Endothelial cell of umbilical vein (primary cell): ENCODE results near the gene SLC4A1AP. TPM values are rescaled to one million over a fixed set of nuclear protein-coding genes. Genes with fewer than 3 reads are reported as not detected.

Source experiments
- BruUV-seq: library from RNA; stranded (reverse); fragments of 400-500 nt; replicated peaks from 2 replicates; lab custom pipeline; 2021; lab: Mats Ljungman, UMichigan
- CTCF ChIA-PET: fragments of 300-600, 350-600 bp; sonication (Branson Sonifier 250); formaldehyde crosslinking; loops from one replicate; lab custom pipeline; 2021; ENCODE audit warnings: antibody characterized with exemption, inconsistent platforms; lab: Charles Lee
- POLR2A ChIA-PET: fragments of 300-600, 350-600 bp; sonication (Branson Sonifier 250); formaldehyde crosslinking; loops from one replicate; lab custom pipeline; 2021; ENCODE audit warnings: antibody characterized with exemption, inconsistent platforms; lab: Charles Lee
- DNase-seq: peaks from one replicate; pipeline ENCODE4 v3.0.0-alpha.2; 2011; ENCODE audit warnings: low read depth, low spot score
- FAIRE-seq: peaks from 2 replicates; lab custom pipeline; 2011; peaks lifted over from hg19 to GRCh38; lab: Jason Lieb, UNC
- H2AFZ ChIP-seq: 2 replicates; pipeline ENCODE4 v1.6.0; 2012; ENCODE audit warnings: low read depth, low read length, control low read depth, inconsistent platforms
- H3K27ac ChIP-seq: 2 replicates; pipeline ENCODE4 v1.5.1; 2011; ENCODE audit warnings: low read depth, mild to moderate bottlenecking, control low read depth, low read length, moderate library complexity; ENCODE audit not compliant: insufficient read depth
- H3K27me3 ChIP-seq, 2 experiments: 2 replicates each; pipeline versions ENCODE4 v1.6.0 to v1.6.1; 2011; ENCODE audit warnings: low read length in 2 of 2, mixed read lengths in 1 of 2; ENCODE audit not compliant: control insufficient read depth in 2 of 2, insufficient read depth in 2 of 2
- H3K36me3 ChIP-seq, 2 experiments: 2 replicates in 1 of 2; 3 replicates in 1 of 2; pipeline ENCODE4 v1.5.1; 2011; ENCODE audit warnings: low read length in 2 of 2, mild to moderate bottlenecking in 1 of 2, moderate library complexity in 1 of 2; ENCODE audit not compliant: control insufficient read depth in 2 of 2, insufficient read depth in 2 of 2; ENCODE audit errors: extremely low read depth in 1 of 2
- H3K4me1 ChIP-seq: 3 replicates; pipeline ENCODE4 v1.5.1; 2011; ENCODE audit warnings: mild to moderate bottlenecking, low read length; ENCODE audit not compliant: control insufficient read depth, insufficient read depth; ENCODE audit errors: extremely low read depth
- H3K4me2 ChIP-seq: 2 replicates; pipeline ENCODE4 v1.6.1; 2011; ENCODE audit warnings: low read length, control low read depth, mixed read lengths; ENCODE audit not compliant: insufficient read depth
- H3K4me3 ChIP-seq, 3 experiments: fragments of 200-600 bp in 1 of 3; sonication (generic), shearing (Covaris generic) in 1 of 3; replicated peaks in 1 of 3; 2 replicates each; pipeline ENCODE4 v1.5.1; 2011 to 2016; ENCODE audit warnings: control low read depth in 3 of 3, low read length in 3 of 3, mild to moderate bottlenecking in 2 of 3, inconsistent platforms in 1 of 3, low read depth in 1 of 3, moderate library complexity in 1 of 3; ENCODE audit not compliant: insufficient read depth in 1 of 3
- H3K79me2 ChIP-seq: 2 replicates; pipeline ENCODE4 v1.6.0; 2012; ENCODE audit warnings: low read length, inconsistent platforms; ENCODE audit not compliant: control insufficient read depth, insufficient read depth
- H3K9ac ChIP-seq: replicated peaks from 2 replicates; pipeline ENCODE3; 2011; ENCODE audit warnings: low read length, control low read depth; ENCODE audit not compliant: insufficient read depth; ENCODE audit errors: extremely low read depth
- H3K9me1 ChIP-seq: replicated peaks from 3 replicates; pipeline ENCODE4 v1.6.0; 2011; ENCODE audit warnings: mild to moderate bottlenecking, low read length; ENCODE audit not compliant: control insufficient read depth, insufficient read depth; ENCODE audit errors: extremely low read depth
- H3K9me3 ChIP-seq: replicated peaks from 2 replicates; pipeline ENCODE4 v1.5.1; 2012; ENCODE audit warnings: low read length, inconsistent platforms; ENCODE audit not compliant: control insufficient read depth, insufficient read depth
- H4K20me1 ChIP-seq: replicated peaks from 2 replicates; pipeline ENCODE3; 2011; ENCODE audit warnings: mild to moderate bottlenecking, low read length; ENCODE audit not compliant: control insufficient read depth, insufficient read depth; ENCODE audit errors: extremely low read depth
- CTCF ChIP-seq, 2 donors: IDR thresholded peaks; 1 replicate in 1 of 2; 2 replicates in 1 of 2; pipeline ENCODE4 v1.5.1; 2011; ENCODE audit warnings: low read length in 2 of 2, mild to moderate bottlenecking in 2 of 2, moderate library complexity in 2 of 2, control low read depth in 1 of 2, inconsistent platforms in 1 of 2, low read depth in 1 of 2; ENCODE audit not compliant: insufficient read depth in 1 of 2; ENCODE audit errors: extremely low read depth in 1 of 2
- EZH2 ChIP-seq: IDR thresholded peaks from 2 replicates; pipeline ENCODE4 v1.6.1; 2012; ENCODE audit warnings: borderline replicate concordance, low read depth, mild to moderate bottlenecking, moderate library complexity, low read length, inconsistent platforms; ENCODE audit not compliant: severe bottlenecking
- FOS ChIP-seq: IDR thresholded peaks from 2 replicates; pipeline ENCODE4 v1.6.1; 2011; ENCODE audit warnings: mild to moderate bottlenecking, low read length, moderate library complexity, borderline replicate concordance; ENCODE audit not compliant: insufficient read depth
- GATA2 ChIP-seq: IDR thresholded peaks from 2 replicates; pipeline ENCODE4 v1.7.0; 2011; ENCODE audit warnings: low read depth, mild to moderate bottlenecking, moderate library complexity, mixed read lengths, low read length; ENCODE audit not compliant: insufficient read length, insufficient read depth
- POLR2AphosphoS5 ChIP-seq: IDR thresholded peaks from 2 replicates; pipeline ENCODE4 v1.6.1; 2012; ENCODE audit warnings: low read depth, mild to moderate bottlenecking, control low read depth, low read length, moderate library complexity; ENCODE audit not compliant: insufficient read depth
- dilution Hi-C: fragments of 300-500 bp; cut with MboI; formaldehyde crosslinking; loops from one replicate; pipeline ENCODE4 v1.15.0; 2019; ENCODE audit warnings: low sequenced_read_pairs; ENCODE audit not compliant: extremely low pct_ligation_motif_present
- intact Hi-C: fragments of 100-400 bp; cut with micrococcal nuclease; formaldehyde crosslinking; loops from one replicate; pipeline ENCODE4 v1.10.0; 2022
- polyA plus RNA-seq, 4 experiments: library from polyadenylated mRNA; depleted of rRNA in 3 of 4; stranded (reverse) in 3 of 4; unstranded in 1 of 4; fragments of >200 nt; gene quantifications; 2 replicates each; pipeline versions ENCODE4 v1.2.1 to v1.2.3, GENCODE V29; 2011 to 2012; ENCODE audit warnings: missing spikeins in 1 of 4
- total RNA-seq: library from RNA; stranded (reverse); gene quantifications from 2 replicates; pipeline ENCODE4 v1.2.3, GENCODE V29; 2021

Gene SLC4A1AP
- total and polyA plus RNA-seq, 2 donors (not counting 3 experiments of a cell fraction or from before 2014, with no cell fraction given): 9.5 to 28.4 TPM

- dilution Hi-C loops (no loop called here), intact Hi-C loops (no loop called here)
- no peak overlapping the region for H3K9ac ChIP-seq
- no peak overlapping the region for H3K4me2 ChIP-seq
- no TSS peak for BruUV-seq
- H3K27me3 ChIP-seq: no peaks in the 10 kb centered on the region
- H3K36me3 ChIP-seq: no peaks in the 10 kb centered on the region
- no peaks in the 10 kb centered on the region for H4K20me1 ChIP-seq
- no peaks in the 10 kb centered on the region for H3K9me3 ChIP-seq
- TF ChIP-seq POLR2AphosphoS5: no peak
- TF ChIP-seq GATA2: no peak
- no peak for TF ChIP-seq CTCF (IDR thresholded peaks at IDR 0.05; ENCODE audit: extremely low read depth in 1 of 2, insufficient read depth in 1 of 2, low read depth in 1 of 2, low read length in 2 of 2)
- TF ChIP-seq FOS: no peak
- no peak for TF ChIP-seq EZH2
- DNase-seq (no peak), FAIRE-seq (peak; percentile 61)
- H3K79me2 ChIP-seq: no peaks in the 10 kb centered on the region
- no peak overlapping the region for H3K4me3 ChIP-seq
- no peaks in the 10 kb centered on the region for H3K9me1 ChIP-seq
- ChIA-PET POLR2A (no interaction called here), CTCF (interaction anchor here (1.0 to 2.8 kb wide), 2 partner anchors 12 to 26 kb away, joined by 3 to 13 read pairs; no protein-coding TSS in a partner anchor)
- no peak overlapping the region for H3K27ac ChIP-seq
- peaks cover 18% of the 10 kb centered on the region for H3K4me1 ChIP-seq
- no peak overlapping the region for H2AFZ ChIP-seq
Measured at GRCh38 chr2:27710640-27711430, 47.1 kb downstream of the SLC4A1AP start.
